Mononuclear cell (primary cell): Measurements from ENCODE around the gene MYRF. TPM values are rescaled to one million over a fixed set of nuclear protein-coding genes. Genes with fewer than 3 reads are reported as not detected.

ENCODE experiments used
- H3K27me3 ChIP-seq: 2 replicates; pipeline ENCODE4 v1.6.0; 2011; ENCODE audit warnings: low read length, control low read depth; ENCODE audit not compliant: insufficient read depth
- H3K4me1 ChIP-seq: 2 replicates; pipeline ENCODE4 v1.5.1; 2011; ENCODE audit warnings: mild to moderate bottlenecking, low read length, control low read depth; ENCODE audit not compliant: insufficient read depth
- H3K4me3 ChIP-seq: 2 replicates; pipeline ENCODE4 v1.5.1; 2011; ENCODE audit warnings: mild to moderate bottlenecking, low read length, moderate library complexity
- H3K9me3 ChIP-seq: 2 replicates; pipeline ENCODE4 v1.5.1; 2011; ENCODE audit warnings: low read depth, mild to moderate bottlenecking, control low read depth, low read length
- total RNA-seq: library from RNA; depleted of rRNA; stranded (reverse); fragments of >200 nt; gene quantifications from one replicate; pipeline ENCODE4 v1.2.3, GENCODE V29; 2012

MYRF gene
- total RNA-seq, 1 donor, result 0.31 TPM

- Histone ChIP-seq H3K4me1 (no peaks in the 10 kb centered on the region), H3K4me3 (no peak overlapping the region), H3K27me3 (no peaks in the 10 kb centered on the region), H3K9me3 (no peaks in the 10 kb centered on the region)
Measured at GRCh38 chr11:61730240-61730994, 22.0 kb upstream of the MYRF start.

GRCh38 chr11:61731211-61731951 lies 21.1 kb upstream of the MYRF start:
- no peaks in the 10 kb centered on the region for H3K9me3 ChIP-seq
- H3K27me3 ChIP-seq, result no peaks in the 10 kb centered on the region
- H3K4me1 ChIP-seq, result no peaks in the 10 kb centered on the region
- H3K4me3 ChIP-seq, result no peak overlapping the region

- no peaks in the 10 kb centered on the region for H3K9me3 ChIP-seq
- no peak overlapping the region for H3K4me3 ChIP-seq
- H3K4me1 ChIP-seq, result no peaks in the 10 kb centered on the region
- H3K27me3 ChIP-seq, result no peaks in the 10 kb centered on the region
Measured at GRCh38 chr11:61731952-61732675, 20.3 kb upstream of the MYRF start.

- no peaks in the 10 kb centered on the region for H3K27me3 ChIP-seq
- no peak overlapping the region for H3K4me3 ChIP-seq
- H3K4me1 ChIP-seq, result no peaks in the 10 kb centered on the region
- H3K9me3 ChIP-seq, result no peaks in the 10 kb centered on the region
Measured at GRCh38 chr11:61732705-61733104, 19.7 kb upstream of the MYRF start.

GRCh38 chr11:61733120-61733978 lies 19.1 kb upstream of the MYRF start:
- Histone ChIP-seq H3K27me3 (no peaks in the 10 kb centered on the region), H3K4me1 (no peaks in the 10 kb centered on the region), H3K4me3 (no peak overlapping the region), H3K9me3 (no peaks in the 10 kb centered on the region)

- Histone ChIP-seq H3K4me3 (no peak overlapping the region), H3K4me1 (no peaks in the 10 kb centered on the region), H3K27me3 (no peaks in the 10 kb centered on the region), H3K9me3 (no peaks in the 10 kb centered on the region)
Measured at GRCh38 chr11:61734767-61735166, 17.7 kb upstream of the MYRF start.

- Histone ChIP-seq H3K9me3 (no peaks in the 10 kb centered on the region), H3K4me3 (no peak overlapping the region), H3K4me1 (no peaks in the 10 kb centered on the region), H3K27me3 (no peaks in the 10 kb centered on the region)
Measured at GRCh38 chr11:61735391-61735790, 17.0 kb upstream of the MYRF start.

- no peaks in the 10 kb centered on the region for H3K27me3 ChIP-seq
- no peaks in the 10 kb centered on the region for H3K4me1 ChIP-seq
- H3K9me3 ChIP-seq, result no peaks in the 10 kb centered on the region
- H3K4me3 ChIP-seq, result no peak overlapping the region
Measured at GRCh38 chr11:61736310-61736709, 16.1 kb upstream of the MYRF start.

GRCh38 chr11:61737131-61737530 lies 15.3 kb upstream of the MYRF start:
- H3K9me3 ChIP-seq, result no peaks in the 10 kb centered on the region
- H3K4me1 ChIP-seq, result no peaks in the 10 kb centered on the region
- no peak overlapping the region for H3K4me3 ChIP-seq
- H3K27me3 ChIP-seq, result no peaks in the 10 kb centered on the region

- Histone ChIP-seq H3K9me3 (no peaks in the 10 kb centered on the region), H3K4me1 (no peaks in the 10 kb centered on the region), H3K27me3 (no peaks in the 10 kb centered on the region), H3K4me3 (no peak overlapping the region)
Measured at GRCh38 chr11:61737636-61738386, 14.6 kb upstream of the MYRF start.

- no peaks in the 10 kb centered on the region for H3K4me1 ChIP-seq
- no peak overlapping the region for H3K4me3 ChIP-seq
- no peaks in the 10 kb centered on the region for H3K9me3 ChIP-seq
Measured at GRCh38 chr11:61738776-61739175, 13.7 kb upstream of the MYRF start.

GRCh38 chr11:61739413-61739812 lies 13.0 kb upstream of the MYRF start:
- H3K4me3 ChIP-seq, result no peak overlapping the region
- no peaks in the 10 kb centered on the region for H3K27me3 ChIP-seq
- H3K9me3 ChIP-seq, result no peaks in the 10 kb centered on the region
- H3K4me1 ChIP-seq, result no peaks in the 10 kb centered on the region

More at GRCh38 chr11:61738776-61739175, 13.7 kb upstream of the MYRF start:
- H3K27me3 ChIP-seq, result no peaks in the 10 kb centered on the region

GRCh38 chr11:61739966-61740365 lies 12.5 kb upstream of the MYRF start:
- Histone ChIP-seq H3K4me3 (no peak overlapping the region), H3K27me3 (no peaks in the 10 kb centered on the region), H3K4me1 (no peaks in the 10 kb centered on the region), H3K9me3 (no peaks in the 10 kb centered on the region)

- Histone ChIP-seq H3K4me3 (no peak overlapping the region), H3K4me1 (no peaks in the 10 kb centered on the region), H3K27me3 (no peaks in the 10 kb centered on the region), H3K9me3 (no peaks in the 10 kb centered on the region)
Measured at GRCh38 chr11:61742391-61742790, 10.0 kb upstream of the MYRF start.
